Umbilical cord (tissue), 2 donors: ENCODE measurements around the gene ZNF217. TPM values are rescaled to one million over a fixed set of nuclear protein-coding genes. Genes with fewer than 3 reads are reported as not detected.
"Not testable (repeated sequence)": the region's sequence is repeated elsewhere in the genome, so short reads cannot be mapped to it uniquely, and the experiment has no call there.

Experiments used
- DNase-seq: peaks from one replicate; pipeline ENCODE4 v3.0.0-alpha.2; 2015; ENCODE audit warnings: low spot score
- total RNA-seq: library from RNA; depleted of rRNA; stranded (reverse); fragments of >200 nt; gene quantifications from one replicate; pipeline ENCODE4 v1.2.3, GENCODE V29; 2014; ENCODE audit warnings: low replicate concordance; ENCODE audit not compliant: insufficient read depth

The ZNF217 gene
- total RNA-seq, 1 donor from 2014 or later, result 14.7 TPM

DNA sequence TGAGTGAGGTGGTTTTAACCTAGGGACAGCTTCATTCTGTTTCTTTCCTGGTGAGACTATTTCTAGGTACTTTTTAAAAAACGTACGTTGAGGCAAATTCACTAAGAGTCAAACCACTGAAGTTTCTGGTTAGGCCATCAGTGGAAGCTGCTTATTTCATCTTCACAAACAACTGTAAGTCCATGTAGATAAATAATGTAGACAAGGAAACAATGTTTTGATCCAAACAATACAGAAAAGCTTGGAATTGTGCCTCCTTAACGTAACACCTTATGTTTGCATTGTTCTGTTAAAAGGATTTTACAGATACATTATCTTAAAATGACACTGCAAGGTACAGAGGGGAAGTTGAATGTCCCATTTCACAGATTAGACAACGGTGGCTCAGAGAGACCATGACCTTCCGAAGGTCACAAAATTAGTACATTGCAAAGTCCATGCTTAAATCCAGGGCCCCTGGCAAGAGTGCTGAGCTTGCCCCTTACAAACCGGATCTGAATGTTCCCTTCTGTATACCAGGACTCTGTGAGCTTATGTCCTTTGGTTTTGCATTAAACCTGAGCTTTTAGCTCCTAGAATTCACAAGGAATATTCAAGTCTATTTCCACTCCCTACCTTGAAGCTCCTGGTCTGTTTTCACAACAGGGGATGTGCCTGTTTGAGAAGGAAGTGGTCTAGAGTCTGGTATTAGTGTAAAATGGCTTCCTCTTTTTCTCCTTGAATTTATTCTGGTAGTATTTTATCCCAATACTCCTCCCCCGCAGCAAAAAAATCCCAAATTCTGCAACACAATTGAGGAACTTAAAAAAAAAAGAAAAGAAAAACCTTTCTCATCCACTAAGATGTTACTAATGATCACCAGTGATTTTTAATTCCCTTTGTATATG lies 28.9 kb upstream of the ZNF217 start:
- peak; percentile 42 for DNase-seq

DNA sequence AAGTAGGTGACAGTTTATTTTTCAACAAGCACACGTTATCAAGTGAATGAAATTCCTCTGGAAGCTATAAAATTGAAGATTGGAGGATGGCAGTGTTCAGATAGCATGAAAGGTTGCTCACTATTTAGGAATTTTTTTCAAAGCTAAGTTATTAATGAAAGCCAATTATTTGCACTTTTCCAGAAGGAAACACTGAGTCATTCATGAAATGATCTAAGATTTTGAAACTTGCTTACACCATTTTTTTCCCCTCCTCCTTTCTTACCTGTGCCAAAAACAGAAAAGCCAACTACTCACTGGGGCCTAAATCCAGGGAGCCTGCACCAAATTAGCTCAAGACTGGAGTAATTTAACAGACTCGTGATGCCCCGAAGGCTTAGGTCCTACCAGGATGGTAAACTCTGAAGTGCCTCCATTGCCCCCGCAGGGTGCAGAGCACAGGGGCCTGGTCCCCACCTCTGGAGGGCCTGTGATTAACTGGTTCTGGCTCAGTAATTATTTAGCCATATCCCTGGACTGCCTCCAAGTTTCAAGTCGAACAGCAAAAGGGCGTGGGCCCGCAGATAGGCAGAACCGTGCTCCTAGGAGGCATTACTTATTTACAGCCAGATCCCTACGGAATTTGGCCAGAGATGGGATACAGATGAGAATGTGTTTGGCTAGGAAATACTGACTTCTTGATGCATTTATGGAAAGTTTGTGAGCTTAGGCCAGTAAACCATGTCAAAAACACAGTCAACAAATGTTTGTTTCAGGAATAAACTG lies 28.0 kb upstream of the ZNF217 start:
- DNase-seq, result peak; percentile 85

DNA sequence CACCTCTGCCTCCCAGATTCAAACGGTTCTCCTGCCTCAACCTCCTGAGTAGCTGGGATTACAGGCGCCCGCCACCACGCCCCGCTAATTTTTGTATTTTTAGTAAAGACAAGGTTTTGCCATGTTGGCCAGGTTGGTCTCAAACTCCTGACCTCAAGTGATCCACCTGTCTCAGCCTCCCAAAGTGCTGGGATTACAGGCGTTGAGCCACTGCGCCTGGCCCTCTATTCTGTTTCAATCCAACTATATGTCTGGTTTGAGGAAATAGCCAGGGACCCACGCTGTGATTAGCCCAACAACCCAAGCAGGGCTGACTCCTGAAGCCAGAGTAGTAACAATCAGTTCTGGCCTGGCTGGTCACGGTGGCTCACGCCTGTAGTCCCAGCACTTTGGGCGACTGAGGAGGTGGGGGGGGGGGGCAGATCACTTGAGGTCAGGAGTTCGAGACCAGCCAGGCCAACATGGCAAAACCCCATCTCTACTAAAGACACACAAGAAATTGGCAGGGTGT lies 24.9 kb upstream of the ZNF217 start:
- not testable (repeated sequence) for DNase-seq

DNA sequence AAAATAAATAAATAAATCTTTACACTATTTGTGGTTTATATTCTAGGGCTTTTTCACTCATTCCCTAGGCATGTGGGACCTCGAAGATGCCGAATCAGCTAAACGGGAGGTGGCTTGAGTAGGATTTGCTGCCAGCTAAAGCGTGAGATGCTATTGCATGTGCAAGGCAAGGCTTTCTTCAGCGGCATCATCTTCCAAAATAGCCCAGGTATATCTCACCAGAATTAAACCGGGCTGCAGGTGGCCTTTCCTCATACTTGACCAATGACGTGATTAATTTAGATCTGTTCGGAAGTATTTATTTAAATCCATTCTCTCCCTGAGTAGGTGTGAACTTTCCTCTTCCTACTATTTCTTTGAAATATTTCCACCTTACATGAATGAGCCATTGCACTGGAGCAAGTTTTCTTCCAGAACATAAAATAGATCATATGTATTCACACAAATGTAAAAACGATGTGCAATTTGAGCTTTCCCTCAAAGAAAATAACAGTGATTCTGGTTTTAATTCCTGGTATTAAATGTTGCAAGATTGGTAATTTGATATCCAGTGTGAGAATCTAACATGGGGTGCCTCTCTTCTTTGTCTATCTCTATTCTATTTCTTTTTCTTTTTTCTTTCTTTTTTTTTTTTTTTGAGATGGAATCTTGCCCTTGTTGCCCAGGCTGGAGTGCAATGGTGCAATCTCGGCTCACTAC lies 24.3 kb upstream of the ZNF217 start:
- no peak for DNase-seq

DNA sequence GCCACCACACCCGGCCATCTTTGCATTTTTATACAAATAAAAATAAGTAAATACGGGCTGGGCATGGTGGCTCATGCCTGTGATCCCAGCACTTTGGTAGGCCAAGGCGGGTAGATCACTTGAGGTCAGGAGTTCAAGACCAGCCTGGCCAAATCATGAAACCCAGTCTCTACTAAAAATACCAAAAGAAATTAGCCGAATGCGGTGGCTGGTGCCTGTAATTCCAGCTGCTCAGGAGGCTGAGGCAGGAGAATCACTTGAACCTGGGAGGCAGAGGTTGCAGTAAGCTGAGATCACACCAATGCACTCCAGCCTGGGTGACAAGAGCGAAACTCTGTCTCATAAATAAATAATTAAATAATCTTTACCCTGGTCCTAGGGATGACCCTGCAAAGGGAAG lies 22.9 kb upstream of the ZNF217 start:
- not testable (repeated sequence) for DNase-seq

DNA sequence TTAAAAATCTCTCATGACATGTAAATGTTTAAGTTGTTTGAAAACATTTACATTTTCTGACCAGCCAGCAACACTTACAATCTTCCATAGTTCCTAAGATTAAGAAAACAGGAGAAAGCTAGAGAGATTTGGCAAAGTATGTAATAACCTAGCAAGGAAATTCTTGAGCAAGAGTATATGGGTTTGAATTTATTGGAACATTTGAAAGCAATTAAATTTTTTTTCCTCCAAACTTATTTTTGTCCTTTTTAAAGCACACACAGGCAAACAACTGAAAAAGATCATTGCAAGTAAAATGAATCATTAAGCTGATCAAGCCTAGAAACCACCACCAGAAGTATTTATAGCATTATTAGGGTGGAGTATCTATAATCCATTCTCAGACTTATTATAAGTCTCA lies 20.1 kb upstream of the ZNF217 start:
- DNase-seq, result peak; percentile 44

DNA sequence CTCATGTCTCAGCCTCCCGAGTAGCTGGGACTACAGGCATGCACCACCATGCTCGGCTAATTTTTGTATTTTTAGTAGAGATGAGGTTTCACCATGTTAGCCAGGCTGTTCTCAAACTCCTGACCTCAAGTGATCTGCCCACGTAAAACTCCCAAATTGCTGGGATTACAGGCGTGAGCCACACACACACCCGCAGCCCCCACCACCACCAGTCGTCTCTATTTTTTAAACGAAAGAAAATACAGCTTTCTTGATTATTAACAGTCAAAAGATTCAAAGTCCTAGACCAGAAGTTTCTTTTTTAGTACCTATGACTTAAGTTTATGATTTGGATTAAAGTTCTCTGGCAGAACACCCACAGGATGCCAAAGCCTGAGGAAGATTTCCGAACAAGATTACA lies 18.6 kb upstream of the ZNF217 start:
- not testable (repeated sequence) for DNase-seq

DNA sequence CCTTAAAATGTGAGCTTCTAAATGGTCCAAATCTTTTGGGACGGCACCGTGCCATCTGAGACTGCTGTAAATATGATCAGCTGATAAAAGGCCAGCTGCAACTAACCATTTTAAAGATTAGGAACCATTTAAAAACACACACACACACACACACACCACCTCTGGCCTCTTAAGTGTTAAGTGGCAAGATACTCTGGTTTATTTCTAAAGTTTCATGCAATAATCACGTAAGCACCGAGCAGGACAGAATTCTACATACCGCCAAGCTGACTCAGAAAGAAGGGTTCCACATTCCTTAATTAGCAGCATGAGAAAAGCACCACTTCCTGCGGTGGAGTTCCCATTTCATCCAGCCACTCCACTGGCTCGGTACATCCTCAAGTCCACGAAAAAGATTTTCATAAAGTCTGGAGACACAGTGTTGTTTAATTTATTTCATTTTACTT lies 17.8 kb upstream of the ZNF217 start:
- peak; percentile 92 for DNase-seq

DNA sequence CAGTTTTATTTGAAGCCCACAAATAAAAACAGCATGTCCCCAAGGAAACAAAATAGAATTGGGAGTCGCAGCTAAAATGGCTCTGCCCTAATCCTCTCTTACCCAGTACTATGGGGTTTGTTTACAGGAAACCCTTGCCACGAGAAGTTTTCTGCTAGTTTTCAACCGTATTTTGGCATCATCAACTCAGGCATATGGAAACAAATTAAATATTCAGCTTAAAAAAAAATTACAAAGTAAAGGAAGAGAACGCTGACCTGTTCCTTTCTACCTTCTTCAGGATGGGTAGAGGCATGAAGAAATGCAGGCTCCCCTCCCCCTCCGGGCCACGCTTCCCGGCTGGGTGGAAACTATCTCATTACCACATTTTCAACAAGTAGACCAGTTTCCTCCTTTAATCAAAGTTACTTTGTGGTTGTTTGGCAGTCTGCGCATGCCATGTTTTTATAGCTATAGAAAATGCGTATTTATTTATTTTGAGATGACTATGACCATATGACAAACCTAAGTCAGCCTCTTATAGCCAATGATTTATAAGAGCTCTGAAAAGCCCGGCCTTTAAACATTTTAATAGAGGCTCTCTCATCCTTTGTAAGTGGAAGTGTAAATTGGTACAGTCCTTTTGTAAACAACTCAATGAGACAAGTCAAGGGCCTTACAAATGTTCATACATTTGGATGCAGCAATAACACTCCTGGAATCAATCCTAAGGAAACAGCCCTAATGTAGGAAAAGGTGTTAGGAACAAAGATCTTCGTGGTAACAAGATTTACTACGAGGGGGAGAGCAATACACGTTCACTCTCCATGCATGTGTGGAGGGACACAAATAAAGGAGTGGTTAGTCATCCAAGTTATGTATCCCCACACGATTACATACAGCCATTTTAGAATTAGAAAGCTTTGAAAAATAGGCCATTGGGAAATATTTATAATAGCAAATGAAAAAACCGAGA lies 16.1 kb upstream of the ZNF217 start:
- DNase-seq, result peak; percentile 45

DNA sequence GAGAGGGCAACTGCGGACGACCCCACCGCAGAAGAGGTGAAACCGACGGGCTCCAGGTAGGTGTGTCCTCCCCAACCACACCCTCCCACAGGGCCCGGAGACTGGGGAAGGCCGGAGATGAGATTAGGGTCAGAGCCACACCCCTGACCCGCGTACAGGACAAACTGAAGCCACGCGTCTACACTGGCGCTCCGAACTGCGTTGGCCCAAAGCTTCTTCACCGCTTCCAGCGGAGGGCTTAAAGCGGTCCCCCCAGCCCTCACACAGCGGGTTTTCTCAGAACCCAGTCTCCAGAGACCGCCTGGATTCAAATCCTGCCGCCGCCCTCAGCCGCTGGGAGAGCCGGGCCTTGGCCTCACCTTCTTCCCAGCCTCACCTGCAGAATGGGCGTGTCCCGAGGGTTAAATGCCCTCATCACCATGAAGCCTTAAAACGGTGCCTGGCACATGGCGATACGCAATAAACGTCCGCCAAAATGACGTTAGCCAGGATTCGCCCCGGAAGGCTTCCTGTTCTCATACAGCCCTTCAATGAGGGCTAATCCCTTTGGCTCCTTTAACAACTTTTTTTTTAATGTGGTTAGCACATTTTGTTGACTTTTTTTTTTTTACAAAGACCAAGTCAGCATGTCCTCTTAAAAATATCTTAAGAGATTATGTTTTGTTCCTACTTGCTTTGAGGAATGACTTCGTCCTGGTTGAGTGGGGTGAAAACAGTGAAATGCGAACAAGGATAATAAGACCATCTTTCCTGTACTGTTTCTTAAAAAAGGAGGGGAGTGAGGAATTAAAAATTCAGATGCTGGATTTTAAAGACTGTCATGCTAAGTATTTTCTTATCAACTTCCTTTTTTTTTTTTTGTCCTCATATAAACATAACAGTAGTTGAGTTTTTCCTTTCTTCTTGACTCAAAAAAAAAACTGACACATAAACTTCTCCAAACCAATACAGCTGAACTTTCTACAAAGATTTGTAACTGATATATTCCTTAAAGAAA lies 15.1 kb upstream of the ZNF217 start:
- DNase-seq, result peak; percentile 24

DNA sequence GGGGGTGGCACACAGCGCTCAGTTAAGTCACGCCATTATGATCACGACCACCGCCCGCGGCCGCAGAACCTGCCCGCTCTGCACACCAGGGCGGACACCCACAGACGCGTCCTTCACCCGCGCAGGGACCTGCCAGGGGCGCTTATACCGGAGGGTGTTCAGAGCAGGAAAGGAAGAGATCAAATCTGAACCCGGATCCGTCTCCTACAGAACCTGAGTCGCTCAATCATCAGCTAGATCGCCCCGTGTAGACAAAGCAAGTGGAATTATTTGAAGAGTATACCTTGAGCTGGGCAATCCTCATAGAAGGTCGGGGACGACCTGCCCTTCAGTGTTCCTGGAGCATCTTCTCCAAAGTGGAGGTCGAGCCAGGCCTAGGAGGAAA lies 14.4 kb upstream of the ZNF217 start:
- DNase-seq, result no peak

DNA sequence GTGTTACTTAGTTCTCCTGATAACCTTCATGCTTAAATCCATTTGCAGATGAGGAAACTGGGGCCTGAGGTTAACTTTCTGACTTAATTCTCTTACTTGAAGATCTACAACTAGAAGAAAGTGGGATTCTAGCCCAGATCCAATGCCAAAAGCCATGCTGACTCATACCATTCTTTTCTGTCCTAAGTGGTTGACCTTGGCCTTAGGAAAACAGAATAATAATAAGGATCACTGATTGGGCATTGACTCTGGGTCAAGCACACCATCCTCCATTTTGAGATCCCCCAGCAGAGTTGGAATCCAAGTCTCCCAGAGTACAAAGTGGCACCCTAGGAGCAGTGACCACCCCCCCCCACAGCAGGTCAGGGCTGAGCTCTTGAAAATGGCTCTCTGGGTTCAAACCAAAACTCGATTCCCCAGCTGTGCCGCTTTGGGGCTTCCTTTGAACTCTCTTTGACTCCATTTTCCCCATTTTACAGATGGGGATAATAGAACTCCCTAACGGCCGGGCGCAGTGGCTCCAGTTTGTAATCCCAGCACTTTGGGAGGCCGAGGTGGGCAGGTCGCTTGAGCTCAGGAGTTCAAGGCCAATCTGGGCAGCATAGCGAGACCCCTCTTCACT lies 12.8 kb upstream of the ZNF217 start:
- DNase-seq, result peak; percentile 18

DNA sequence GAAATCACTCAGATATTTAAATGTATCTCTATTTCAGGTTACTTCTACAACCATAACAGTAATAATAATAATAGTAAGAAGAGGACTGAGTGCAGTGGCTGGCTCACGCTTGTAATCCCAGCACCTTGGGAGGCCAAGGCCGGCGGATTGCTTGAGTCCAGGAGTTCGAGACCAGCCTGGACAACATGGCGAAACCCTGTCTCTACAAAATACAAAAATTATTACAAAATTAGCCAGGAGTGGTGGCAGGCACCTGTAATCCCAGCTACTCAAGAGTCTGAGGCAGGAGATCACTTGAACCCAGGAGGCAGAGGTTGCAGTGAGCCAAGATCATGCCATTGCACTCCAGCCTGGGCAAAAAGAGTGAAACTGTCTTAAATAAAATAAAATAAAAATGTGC lies 11.8 kb upstream of the ZNF217 start:
- DNase-seq, result not testable (repeated sequence)

DNA sequence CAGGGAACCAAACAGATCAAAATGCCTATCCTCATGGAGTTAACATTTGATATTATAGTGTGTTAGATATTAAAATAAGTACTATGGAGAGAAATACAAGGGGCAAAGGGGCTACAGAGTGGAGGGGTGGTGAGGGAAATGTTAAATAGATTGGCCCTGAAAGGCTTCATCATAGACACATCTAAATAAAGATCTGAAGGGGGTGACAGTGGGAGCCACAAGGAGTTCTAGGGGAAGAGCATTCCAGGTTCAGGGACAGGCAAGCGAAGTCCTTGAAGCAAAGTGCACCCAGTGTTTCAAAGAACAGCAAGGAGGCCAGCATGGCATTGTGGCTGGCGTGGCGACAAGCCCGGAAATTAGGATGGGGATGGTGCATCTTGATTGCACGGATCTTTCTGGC lies 11.2 kb upstream of the ZNF217 start:
- DNase-seq, result not testable (repeated sequence)

DNA sequence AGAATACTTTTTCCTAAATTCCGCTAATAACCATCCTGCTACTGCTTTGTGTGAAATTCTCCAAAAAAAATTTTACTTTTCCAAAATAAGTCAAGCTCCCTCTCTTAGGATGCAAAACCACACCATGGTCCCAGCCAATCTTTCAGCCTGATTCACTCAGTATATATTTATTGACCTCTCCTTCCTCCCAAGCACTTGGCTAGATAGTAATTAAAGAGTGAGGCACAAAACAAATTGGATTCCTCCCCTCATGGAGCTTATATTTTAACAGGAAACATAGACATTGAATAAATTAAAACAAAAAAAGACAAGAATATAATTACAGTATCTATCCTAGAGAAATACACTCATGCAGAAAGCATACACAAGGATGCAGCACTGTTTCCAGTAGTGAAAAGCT lies 9.0 kb upstream of the ZNF217 start:
- DNase-seq, result no peak

DNA sequence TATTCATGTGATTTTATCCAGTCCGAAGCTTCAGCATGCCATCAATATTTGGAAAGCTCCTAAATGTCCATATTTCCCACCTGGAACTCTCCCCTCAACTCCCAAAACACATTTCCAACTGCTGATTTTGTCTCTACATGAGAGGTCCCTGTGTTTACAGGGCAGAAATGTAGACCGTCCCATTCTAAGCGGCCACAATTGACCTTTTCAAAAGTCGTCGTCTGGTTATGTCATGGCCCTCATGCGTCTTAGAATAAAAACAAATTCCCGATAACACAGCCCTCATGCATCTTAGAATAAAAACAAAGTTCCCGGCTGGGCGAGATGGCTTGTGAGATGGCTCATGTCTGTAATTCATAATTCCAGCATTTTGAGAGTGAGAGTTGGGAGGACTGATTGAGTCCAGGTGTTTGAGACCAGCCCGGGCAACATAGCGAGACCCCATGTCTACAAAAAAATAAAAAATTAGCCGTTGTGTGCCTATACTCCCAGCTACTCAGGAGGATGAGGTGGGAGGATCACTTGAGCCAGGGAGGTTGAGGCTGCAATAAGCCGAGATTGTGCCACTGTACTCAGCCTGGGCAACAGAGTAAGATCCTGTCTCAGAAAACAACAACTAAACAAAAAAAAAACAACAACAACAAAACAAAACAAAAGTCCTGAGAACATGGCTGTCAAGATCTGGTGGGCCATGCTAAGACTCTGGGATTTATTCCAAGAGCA lies 6.4 kb upstream of the ZNF217 start:
- no peak for DNase-seq

DNA sequence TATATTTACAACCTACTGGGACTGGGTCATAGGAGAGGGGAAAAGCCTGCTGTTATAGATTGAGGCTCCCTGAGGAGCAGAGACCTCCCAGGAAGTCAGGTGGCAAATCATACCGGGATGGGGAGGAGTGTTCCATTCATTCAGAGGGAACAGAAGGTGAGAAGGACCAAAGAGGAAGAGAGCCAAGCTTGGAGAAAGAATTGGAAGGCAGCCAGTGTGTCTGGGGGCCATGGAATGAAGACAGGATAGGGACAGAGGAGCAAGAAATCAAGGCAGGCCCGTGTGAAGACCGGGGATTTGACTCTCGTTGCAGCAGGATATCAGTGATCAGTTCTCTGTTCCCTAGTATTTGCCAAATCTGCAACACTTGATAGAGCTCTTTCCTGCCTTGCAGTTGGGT lies 5.7 kb upstream of the ZNF217 start:
- no peak for DNase-seq

DNA sequence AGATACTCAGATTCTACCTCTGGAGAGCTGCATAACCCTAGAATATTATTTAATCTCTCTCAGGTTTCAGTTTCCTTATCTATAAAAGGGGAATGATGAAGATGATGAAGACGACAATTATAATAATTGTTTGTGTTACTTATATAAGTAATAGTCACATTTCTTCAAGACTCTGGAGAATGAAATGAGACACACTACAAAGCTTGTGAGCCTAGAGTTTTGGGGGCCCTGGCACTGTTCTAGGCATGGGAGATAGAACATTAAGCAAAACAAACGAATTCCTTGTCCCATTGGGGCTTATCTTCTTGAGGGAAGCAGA lies 5.4 kb upstream of the ZNF217 start:
- no peak for DNase-seq
